GM12873 (cell line): ENCODE results near the gene NAT9.

Source experiments
- CTCF ChIP-seq: IDR thresholded peaks from 2 replicates; pipeline ENCODE4 v1.5.1; 2012; ENCODE audit warnings: low read depth, mild to moderate bottlenecking, moderate library complexity, low read length, control low read depth; ENCODE audit not compliant: insufficient read depth; ENCODE audit errors: missing control alignments

NAT9 gene

GRCh38 chr17:74771319-74771914 is 4.7 kb downstream of the NAT9 start:
- TF ChIP-seq CTCF: no peak

DNA sequence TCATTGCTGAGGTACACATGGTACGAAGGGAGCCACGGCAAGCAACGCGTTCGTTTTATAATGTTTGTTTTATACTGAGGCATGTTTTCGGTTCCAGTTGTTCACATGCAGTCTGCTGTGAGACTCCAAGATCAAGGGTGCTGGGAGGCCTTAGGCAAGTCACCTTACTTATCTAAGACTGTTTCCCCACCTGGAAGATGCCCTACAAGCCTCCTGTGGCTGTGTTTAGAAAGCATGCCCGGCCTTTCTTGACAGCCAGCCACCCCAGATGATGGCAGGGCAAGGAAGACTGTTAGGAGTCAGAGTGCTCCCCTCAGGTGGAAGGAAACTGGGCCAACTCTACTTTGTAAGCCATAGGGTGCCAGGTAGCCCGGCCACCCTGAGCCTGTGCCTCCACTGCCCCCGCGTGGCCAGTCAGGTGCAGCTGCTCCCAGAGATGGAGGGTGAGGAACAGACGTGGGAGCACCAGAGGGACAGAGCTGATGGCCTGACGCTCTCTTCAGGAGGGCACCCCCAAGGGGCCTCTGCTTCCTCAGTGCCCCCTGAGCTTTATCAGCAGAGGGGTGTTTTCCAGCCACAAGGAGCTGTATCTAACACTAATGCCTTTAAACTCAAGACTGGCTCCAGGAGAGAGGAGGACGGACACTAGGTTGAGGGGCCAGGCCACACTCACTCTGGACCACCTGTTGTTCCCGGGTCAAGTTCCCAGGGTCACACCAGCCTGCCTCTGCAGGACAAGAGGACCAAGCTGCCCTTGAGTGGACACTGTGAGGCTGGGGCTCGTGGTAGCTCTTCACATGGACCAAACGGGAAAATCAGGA is 5.4 kb downstream of the NAT9 start:
- TF ChIP-seq CTCF: peak; percentile 87

GRCh38 chr17:74769856-74770497 is 6.2 kb downstream of the NAT9 start:
- TF ChIP-seq CTCF: no peak

- no peak for TF ChIP-seq CTCF
These were observed 6.8 kb downstream of the NAT9 start for GRCh38 chr17:74769266-74769855.

- TF ChIP-seq CTCF: no peak
These were observed 7.4 kb downstream of the NAT9 start for GRCh38 chr17:74768763-74769114.

DNA sequence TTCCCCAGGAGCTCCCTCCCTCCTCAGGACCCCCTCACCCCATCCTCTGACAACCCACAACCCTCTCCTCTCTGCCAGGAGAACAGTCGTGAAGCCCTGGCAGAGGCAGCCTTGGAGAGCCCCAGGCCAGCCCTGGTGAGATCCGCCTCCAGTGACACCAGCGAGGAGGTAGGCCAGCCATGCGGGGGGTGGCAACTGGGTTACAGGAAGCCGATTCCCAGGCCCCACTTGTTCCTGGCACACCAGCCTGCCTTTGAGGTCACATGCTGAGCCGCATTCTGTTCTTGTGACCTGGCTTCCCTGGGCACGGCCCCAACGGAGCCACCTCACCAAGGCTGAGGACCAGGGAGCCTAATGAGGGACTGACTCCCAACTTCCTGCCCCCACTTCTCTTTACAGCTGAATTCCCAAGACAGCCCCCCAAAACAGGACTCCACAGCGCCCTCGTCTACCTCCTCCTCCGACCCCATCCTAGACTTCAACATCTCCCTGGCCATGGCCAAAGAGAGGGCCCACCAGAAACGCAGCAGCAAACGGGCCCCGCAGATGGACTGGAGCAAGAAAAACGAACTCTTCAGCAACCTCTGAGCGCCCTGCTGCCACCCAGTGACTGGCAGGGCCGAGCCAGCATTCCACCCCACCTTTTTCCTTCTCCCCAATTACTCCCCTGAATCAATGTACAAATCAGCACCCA is 7.9 kb downstream of the NAT9 start:
- TF ChIP-seq CTCF: no peak
